ENCODE results near the gene ITSN1. TPM values are rescaled to one million over a fixed set of nuclear protein-coding genes. Genes with fewer than 3 reads are reported as not detected.
A peak's percentile ranks its signal among the peaks of the same experiment; 100 is the strongest.
"Not testable (repeated sequence)": the region's sequence is repeated elsewhere in the genome, so short reads cannot be mapped to it uniquely, and the experiment has no call there.

ITSN1 gene
- total RNA-seq, 2 donors from 2014 or later = 3.8 to 4.3 TPM

- no peak overlapping the region for H3K27ac Mint-ChIP-seq
- H3K27me3 Mint-ChIP-seq = peaks cover 6% of the 10 kb centered on the region
- H3K9me3 Mint-ChIP-seq = no peaks in the 10 kb centered on the region
- H3K4me1 Mint-ChIP-seq = no peaks in the 10 kb centered on the region
- H3K36me3 Mint-ChIP-seq (ENCODE audit: low read depth) = no peaks in the 10 kb centered on the region
- no peak for ATAC-seq (replicated peaks)
- H3K4me3 Mint-ChIP-seq = no peak overlapping the region
These were observed 215.8 kb downstream of the ITSN1 start for GRCh38 chr21:33857846-33858666.

- no peak for ATAC-seq (replicated peaks)
- Mint-ChIP-seq H3K27me3 (peaks cover 3% of the 10 kb centered on the region), H3K9me3 (no peaks in the 10 kb centered on the region), H3K27ac (no peak overlapping the region), H3K36me3 (ENCODE audit: low read depth) (no peaks in the 10 kb centered on the region), H3K4me3 (no peak overlapping the region), H3K4me1 (no peaks in the 10 kb centered on the region)
These were observed 216.5 kb downstream of the ITSN1 start for GRCh38 chr21:33858667-33859372.

- Mint-ChIP-seq H3K27ac (no peak overlapping the region), H3K9me3 (no peaks in the 10 kb centered on the region)
These were observed 217.2 kb downstream of the ITSN1 start for GRCh38 chr21:33859373-33860102.

DNA sequence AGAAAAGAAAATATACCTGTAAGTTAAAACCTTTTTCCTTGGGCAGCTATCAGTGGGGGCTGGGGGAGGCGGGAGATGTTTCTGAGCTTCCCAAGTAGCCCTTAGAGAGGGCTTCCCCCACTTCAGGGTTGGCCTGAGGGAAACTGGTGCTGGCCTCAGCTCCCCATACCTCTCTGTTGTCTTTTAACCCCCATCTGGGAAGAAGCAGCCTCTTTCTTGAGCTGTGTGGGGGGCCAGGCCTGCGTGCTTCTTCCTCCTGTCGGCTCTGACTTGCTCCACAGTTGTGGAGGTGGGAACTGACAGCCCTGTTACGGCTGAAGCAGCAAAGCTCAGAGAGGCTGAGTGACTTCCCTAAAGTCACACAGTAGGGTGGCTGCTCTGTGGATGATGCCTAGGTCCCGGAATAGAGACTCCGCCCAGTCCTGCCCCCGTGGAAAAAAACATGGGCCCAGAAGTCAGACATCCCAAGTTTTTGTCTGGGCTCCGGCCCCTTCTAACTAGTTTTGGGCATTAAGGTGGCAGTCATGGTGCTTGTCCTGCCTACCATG lies 218.1 kb downstream of the ITSN1 start:
- Mint-ChIP-seq H3K27ac (no peak overlapping the region), H3K36me3 (ENCODE audit: low read depth) (no peaks in the 10 kb centered on the region), H3K4me3 (no peak overlapping the region), H3K9me3 (no peaks in the 10 kb centered on the region), H3K27me3 (peaks cover 6% of the 10 kb centered on the region), H3K4me1 (no peaks in the 10 kb centered on the region)
- ATAC-seq (replicated peaks) = no peak

More at GRCh38 chr21:33859373-33860102, 217.2 kb downstream of the ITSN1 start:
- Mint-ChIP-seq H3K36me3 (ENCODE audit: low read depth) (no peaks in the 10 kb centered on the region), H3K4me1 (no peaks in the 10 kb centered on the region), H3K4me3 (no peak overlapping the region), H3K27me3 (peaks cover 3% of the 10 kb centered on the region)
- ATAC-seq (replicated peaks) = no peak

DNA sequence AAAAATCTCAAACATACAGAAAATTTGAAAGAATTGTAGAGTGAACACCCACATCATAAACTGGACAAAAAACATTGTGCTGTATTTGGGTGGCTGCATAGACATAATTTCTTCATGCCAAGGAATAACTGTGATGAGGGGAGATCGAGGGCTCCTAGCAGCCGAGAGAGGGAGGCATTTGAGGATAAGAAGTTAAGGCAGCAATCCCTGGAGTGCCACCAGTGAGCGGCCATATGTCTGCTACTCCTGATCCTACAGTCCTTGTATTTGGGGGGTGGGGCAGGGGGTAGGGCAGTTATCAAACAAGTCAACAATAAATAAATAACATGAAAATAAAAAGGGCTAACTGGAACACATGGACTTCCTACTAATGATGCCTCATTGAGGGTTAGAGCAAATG lies 218.8 kb downstream of the ITSN1 start:
- Mint-ChIP-seq H3K4me1 (no peaks in the 10 kb centered on the region), H3K4me3 (no peak overlapping the region), H3K27ac (no peak overlapping the region), H3K36me3 (ENCODE audit: low read depth) (no peaks in the 10 kb centered on the region), H3K27me3 (peaks cover 6% of the 10 kb centered on the region), H3K9me3 (no peaks in the 10 kb centered on the region)
- ATAC-seq (replicated peaks) = no peak

GRCh38 chr21:33863191-33863590 lies 220.9 kb downstream of the ITSN1 start:
- not testable (repeated sequence) for H3K4me3 Mint-ChIP-seq; H3K36me3 Mint-ChIP-seq (ENCODE audit: low read depth); H3K4me1 Mint-ChIP-seq; H3K27me3 Mint-ChIP-seq; H3K9me3 Mint-ChIP-seq; H3K27ac Mint-ChIP-seq; ATAC-seq (replicated peaks)

DNA sequence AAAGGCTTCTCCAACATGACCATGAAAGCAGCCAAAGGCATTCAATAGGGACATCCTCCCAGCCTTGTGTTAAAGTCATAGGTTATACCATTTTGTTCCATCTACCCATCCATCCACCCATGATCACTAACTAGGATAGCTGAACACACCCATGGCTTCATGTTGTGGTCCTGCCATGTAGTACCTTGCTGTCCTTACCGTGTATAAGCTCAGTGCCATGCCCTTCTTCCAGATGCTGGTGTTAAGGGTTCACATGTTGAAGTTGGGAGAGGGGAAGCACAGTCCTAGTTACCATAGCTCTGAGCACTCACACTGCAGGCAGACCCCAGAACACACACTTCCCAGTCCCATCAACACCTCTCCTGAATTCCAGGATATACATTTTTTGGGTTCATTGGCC lies 221.8 kb downstream of the ITSN1 start:
- Mint-ChIP-seq H3K27me3 (peaks cover 6% of the 10 kb centered on the region), H3K36me3 (ENCODE audit: low read depth) (no peaks in the 10 kb centered on the region), H3K9me3 (no peaks in the 10 kb centered on the region), H3K4me3 (no peak overlapping the region), H3K4me1 (no peaks in the 10 kb centered on the region), H3K27ac (no peak overlapping the region)
- no peak for ATAC-seq (replicated peaks)

GRCh38 chr21:33865176-33865575 lies 222.9 kb downstream of the ITSN1 start:
- no peaks in the 10 kb centered on the region for H3K9me3 Mint-ChIP-seq
- H3K4me1 Mint-ChIP-seq = no peaks in the 10 kb centered on the region
- no peak overlapping the region for H3K27ac Mint-ChIP-seq
- H3K36me3 Mint-ChIP-seq (ENCODE audit: low read depth) = no peaks in the 10 kb centered on the region
- peaks cover 6% of the 10 kb centered on the region for H3K27me3 Mint-ChIP-seq
- no peak for ATAC-seq (replicated peaks)
- no peak overlapping the region for H3K4me3 Mint-ChIP-seq

- Mint-ChIP-seq H3K4me1 (no peaks in the 10 kb centered on the region), H3K27ac (no peak overlapping the region), H3K4me3 (no peak overlapping the region), H3K36me3 (ENCODE audit: low read depth) (no peaks in the 10 kb centered on the region), H3K9me3 (no peaks in the 10 kb centered on the region), H3K27me3 (peaks cover 3% of the 10 kb centered on the region)
- no peak for ATAC-seq (replicated peaks)
These were observed 223.8 kb downstream of the ITSN1 start for GRCh38 chr21:33865996-33866575.

GRCh38 chr21:33866826-33867225 lies 224.5 kb downstream of the ITSN1 start:
- H3K9me3 Mint-ChIP-seq = no peaks in the 10 kb centered on the region
- H3K27me3 Mint-ChIP-seq = peaks cover 3% of the 10 kb centered on the region
- no peak overlapping the region for H3K27ac Mint-ChIP-seq
- H3K36me3 Mint-ChIP-seq (ENCODE audit: low read depth) = no peaks in the 10 kb centered on the region
- H3K4me3 Mint-ChIP-seq = no peak overlapping the region
- no peak for ATAC-seq (replicated peaks)
- H3K4me1 Mint-ChIP-seq = no peaks in the 10 kb centered on the region

DNA sequence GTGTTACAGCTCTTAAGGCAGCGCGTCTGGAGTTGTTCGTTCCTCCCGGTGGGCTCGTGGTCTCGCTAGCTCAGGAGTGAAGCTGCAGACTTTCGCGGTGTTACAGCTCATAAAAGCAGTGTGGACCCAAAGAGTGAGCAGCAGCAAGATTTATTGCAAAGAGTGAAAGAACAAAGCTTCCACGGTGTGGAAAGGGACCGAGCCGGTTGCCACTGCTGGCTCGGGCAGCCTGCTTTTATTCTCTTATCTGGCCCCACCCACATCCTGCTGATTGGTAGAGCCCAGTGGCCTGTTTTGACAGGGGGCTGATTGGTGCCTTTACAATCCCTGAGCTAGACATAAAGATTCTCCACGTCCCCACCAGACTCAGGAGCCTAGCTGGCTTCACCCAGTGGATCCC lies 225.6 kb downstream of the ITSN1 start:
- peak overlapping the region; percentile 22 for H3K4me3 Mint-ChIP-seq
- not testable (repeated sequence) for ATAC-seq (replicated peaks); H3K27me3 Mint-ChIP-seq

DNA sequence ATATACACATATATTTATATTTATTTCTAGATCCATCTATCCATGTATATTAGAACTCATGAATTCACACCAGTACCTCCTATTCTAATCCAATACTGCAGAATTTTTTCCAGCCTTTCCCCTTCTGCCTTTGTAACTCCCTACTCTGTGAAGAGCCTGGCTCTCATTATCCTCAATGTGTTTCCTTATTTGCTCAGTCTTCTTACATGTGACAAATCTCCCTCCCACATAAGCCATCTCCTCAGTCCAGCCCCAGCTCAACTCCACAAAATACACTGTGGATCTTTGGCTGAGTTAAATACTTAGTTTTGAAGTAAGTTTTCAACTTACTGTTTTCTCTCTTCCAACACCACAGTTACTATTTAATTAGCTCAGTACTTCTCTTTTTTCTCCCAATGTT lies 227.6 kb downstream of the ITSN1 start:
- peaks cover 1% of the 10 kb centered on the region for H3K27me3 Mint-ChIP-seq
- no peak overlapping the region for H3K27ac Mint-ChIP-seq
- no peak for ATAC-seq (replicated peaks)
- H3K4me1 Mint-ChIP-seq = no peaks in the 10 kb centered on the region
- no peaks in the 10 kb centered on the region for H3K36me3 Mint-ChIP-seq (ENCODE audit: low read depth)
- H3K9me3 Mint-ChIP-seq = no peaks in the 10 kb centered on the region
- H3K4me3 Mint-ChIP-seq = no peak overlapping the region

More for the DNA sequence above, 225.6 kb downstream of the ITSN1 start:
- H3K4me1 Mint-ChIP-seq; H3K36me3 Mint-ChIP-seq (ENCODE audit: low read depth); H3K27ac Mint-ChIP-seq; H3K9me3 Mint-ChIP-seq: not testable (repeated sequence)

- Mint-ChIP-seq H3K4me1 (no peaks in the 10 kb centered on the region), H3K36me3 (ENCODE audit: low read depth) (no peaks in the 10 kb centered on the region), H3K27me3 (no peaks in the 10 kb centered on the region), H3K4me3 (no peak overlapping the region), H3K9me3 (no peaks in the 10 kb centered on the region), H3K27ac (no peak overlapping the region)
- no peak for ATAC-seq (replicated peaks)
These were observed 228.5 kb downstream of the ITSN1 start for GRCh38 chr21:33870768-33871167.

DNA sequence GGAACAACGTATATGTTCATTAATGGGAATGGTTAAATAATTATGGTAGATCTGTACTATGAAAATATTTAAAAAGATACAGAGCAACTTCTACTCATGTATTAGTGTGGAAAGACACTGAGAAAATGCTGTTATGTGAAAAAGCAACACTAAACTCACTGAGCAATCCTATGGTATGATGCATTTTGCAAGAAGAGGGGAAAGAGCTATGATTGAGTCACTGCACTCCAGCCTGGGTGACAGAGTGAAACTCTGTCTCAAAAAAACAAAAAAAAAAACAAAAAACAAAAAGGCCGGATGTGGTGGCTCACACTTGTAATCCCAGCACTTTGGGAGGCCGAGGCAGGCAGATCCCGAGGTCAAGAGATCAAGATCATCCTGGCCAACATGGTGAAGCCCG lies 228.9 kb downstream of the ITSN1 start:
- no peak overlapping the region for H3K4me3 Mint-ChIP-seq
- ATAC-seq (replicated peaks) = no peak
- H3K9me3 Mint-ChIP-seq = no peaks in the 10 kb centered on the region
- no peaks in the 10 kb centered on the region for H3K36me3 Mint-ChIP-seq (ENCODE audit: low read depth)
- no peaks in the 10 kb centered on the region for H3K27me3 Mint-ChIP-seq
- H3K27ac Mint-ChIP-seq = no peak overlapping the region
- H3K4me1 Mint-ChIP-seq = no peaks in the 10 kb centered on the region
